GM10847 (cell line): ENCODE data around the gene FAM90A1.
"Not testable (repeated sequence)": the region's sequence is repeated elsewhere in the genome, so short reads cannot be mapped to it uniquely, and the experiment has no call there.

Experiments
- POLR2A ChIP-seq: IDR thresholded peaks from 2 replicates; pipeline ENCODE4 v1.6.1; 2011; ENCODE audit not compliant: insufficient read length; ENCODE audit errors: extremely low read depth

The FAM90A1 gene

DNA sequence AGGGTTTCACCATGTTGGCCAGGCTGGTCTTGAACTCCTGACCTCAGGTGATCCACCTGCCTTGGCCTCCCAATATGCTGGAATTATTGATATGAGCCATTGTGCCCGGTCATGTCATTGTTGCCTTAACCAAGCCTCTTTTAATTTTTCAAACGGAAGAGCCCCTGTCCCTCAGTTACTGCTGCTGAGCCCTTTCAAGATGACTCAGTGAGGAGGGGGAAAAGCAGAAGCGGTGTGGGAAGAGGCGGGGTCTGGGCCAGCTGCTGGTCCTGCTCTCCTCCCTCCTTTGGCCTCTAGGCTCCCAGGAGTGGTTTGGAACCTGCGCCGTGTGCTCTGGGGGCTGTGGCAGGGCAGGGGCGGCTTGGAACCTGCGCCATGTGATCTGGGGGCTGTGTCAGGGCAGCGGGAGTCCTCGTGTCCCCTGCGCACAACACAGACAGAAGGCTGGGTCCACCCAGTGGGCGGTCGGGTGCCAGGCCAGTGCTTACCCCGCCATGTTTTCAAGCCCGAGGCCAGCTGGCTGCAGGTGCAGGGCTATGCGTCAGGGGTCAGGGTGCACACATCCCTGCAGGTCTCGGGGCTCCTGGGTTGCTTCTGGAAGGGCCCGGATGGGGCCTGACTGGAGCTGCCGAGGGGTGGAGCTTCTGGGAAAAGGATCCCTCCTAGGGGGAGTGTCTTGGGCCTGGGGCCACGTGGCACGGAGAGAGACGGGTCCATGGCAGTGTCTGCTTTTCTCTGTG lies at the start of gene FAM90A1:
TSS of gene FAM90A1 (minus strand) at position 627 of the 740 bp plus-strand sequence. CDS start 2,786 bp downstream, outside the sequence.
- not testable (repeated sequence) for TF ChIP-seq POLR2A

DNA sequence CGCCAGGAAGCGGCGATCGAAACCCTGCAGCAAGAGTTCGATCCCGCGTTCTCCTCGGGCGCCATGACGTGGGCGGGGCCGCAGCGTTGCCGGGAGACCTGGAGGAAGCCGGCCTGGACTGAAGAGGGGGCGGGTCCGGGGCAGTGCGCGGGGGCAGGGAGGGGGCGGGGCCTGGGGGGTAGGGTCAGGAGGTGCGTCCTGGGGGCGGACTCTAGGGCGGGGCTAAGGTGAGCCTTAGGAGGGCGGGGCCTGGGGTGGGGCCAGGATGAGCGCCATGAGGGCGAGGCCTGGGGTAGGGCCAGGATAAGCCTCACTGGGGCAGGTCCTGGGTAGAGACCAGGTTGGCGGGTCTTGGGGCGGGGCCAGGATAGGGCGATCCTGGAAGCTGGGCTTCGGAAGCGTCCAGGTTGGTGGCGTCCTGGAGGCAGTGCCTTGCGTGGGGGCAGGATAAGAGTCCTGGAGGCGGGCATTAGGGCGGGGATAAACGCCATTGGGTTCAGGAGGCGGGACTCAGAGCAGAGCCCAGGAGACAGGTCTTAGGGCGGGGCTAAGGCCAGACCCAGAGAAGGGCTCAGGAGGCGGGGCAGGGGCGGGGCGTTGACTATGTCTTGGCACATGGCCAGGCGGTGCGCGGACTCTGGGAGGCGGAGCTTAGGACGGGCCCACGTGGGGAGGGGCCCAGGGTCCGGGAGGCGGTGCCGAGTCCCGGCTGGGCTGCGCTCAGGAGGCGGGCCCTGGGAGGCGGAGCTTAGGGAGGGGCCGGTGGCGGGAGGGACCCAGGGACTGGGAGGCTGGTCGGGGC lies 15.7 kb upstream of the FAM90A1 start:
- peak; percentile 33 for TF ChIP-seq POLR2A

DNA sequence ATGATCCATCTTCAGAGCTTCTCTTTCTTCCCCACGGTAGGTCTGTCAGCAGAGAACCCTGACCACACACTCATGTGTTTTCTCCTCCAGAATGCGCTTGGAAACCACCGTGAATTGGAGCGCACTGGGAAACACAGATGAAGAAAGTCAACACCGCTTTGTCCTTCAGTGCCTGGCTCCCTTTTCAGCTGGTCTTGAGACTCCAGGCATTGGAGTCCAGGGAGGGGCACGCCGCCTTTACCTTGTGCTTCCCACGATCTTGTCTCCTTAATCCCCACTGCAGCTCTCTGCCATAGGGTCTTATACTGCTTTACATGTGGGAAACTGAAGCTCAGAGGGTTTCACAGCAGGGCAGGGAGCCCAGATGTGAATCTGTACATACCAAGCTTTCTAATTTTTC lies 1.1 kb downstream of the FAM90A1 start:
- TF ChIP-seq POLR2A, result no peak
